ENCODE results near the gene ATXN7.

GRCh38 chr3:63860776-63861175, 2.9 kb upstream of the ATXN7 start:
- TF ChIP-seq EP300 (IDR thresholded peaks at IDR 0.05) (no peak), CTCF (IDR thresholded peaks at IDR 0.05) (no peak), POLR2A (IDR thresholded peaks at IDR 0.05; ENCODE audit: low read depth) (no peak), POLR2AphosphoS5 (IDR thresholded peaks at IDR 0.05) (no peak)

Data from esophagus muscularis mucosa (tissue), 4 donors.